HPDE6-E6E7 (cell line): ENCODE measurements around the gene SLC35F5.
A peak's percentile ranks its signal among the peaks of the same experiment; 100 is the strongest.
"Not testable (repeated sequence)": the region's sequence is repeated elsewhere in the genome, so short reads cannot be mapped to it uniquely, and the experiment has no call there.

Experiments
- DNase-seq: peaks from one replicate; pipeline ENCODE4 v3.0.0; 2011; ENCODE audit warnings: missing footprints; ENCODE audit errors: extremely low spot score

SLC35F5 gene

GRCh38 chr2:113755835-113756354, 547 bp downstream of the SLC35F5 start:
- DNase-seq = peak; percentile 15

- no peak for DNase-seq
Observed at GRCh38 chr2:113755035-113755834, 1.2 kb downstream of the SLC35F5 start.

- DNase-seq = no peak
Observed at GRCh38 chr2:113754160-113754559, 2.3 kb downstream of the SLC35F5 start.

GRCh38 chr2:113750385-113750784, 6.1 kb downstream of the SLC35F5 start:
- DNase-seq = no peak

- DNase-seq = no peak
Observed at GRCh38 chr2:113741091-113741490, 15.4 kb downstream of the SLC35F5 start.

GRCh38 chr2:113739849-113740248, 16.6 kb downstream of the SLC35F5 start:
- DNase-seq = no peak

GRCh38 chr2:113734185-113734584, 22.3 kb downstream of the SLC35F5 start:
- DNase-seq = no peak

GRCh38 chr2:113724010-113724409, 32.4 kb downstream of the SLC35F5 start:
- DNase-seq = no peak

- no peak for DNase-seq
Observed at GRCh38 chr2:113723411-113723810, 33.0 kb downstream of the SLC35F5 start.

- peak; percentile 21 for DNase-seq
Observed at GRCh38 chr2:113720167-113720566, 36.3 kb downstream of the SLC35F5 start.

GRCh38 chr2:113716291-113716690, 40.2 kb downstream of the SLC35F5 start:
- DNase-seq = no peak

GRCh38 chr2:113712941-113713340, 43.5 kb downstream of the SLC35F5 start:
- DNase-seq = no peak

GRCh38 chr2:113711851-113712250, 44.6 kb downstream of the SLC35F5 start:
- DNase-seq = no peak

GRCh38 chr2:113709022-113709421, 47.4 kb downstream of the SLC35F5 start:
- DNase-seq = no peak

- no peak for DNase-seq
Observed at GRCh38 chr2:113707106-113707505, 49.3 kb downstream of the SLC35F5 start.

GRCh38 chr2:113705982-113706523, 50.4 kb downstream of the SLC35F5 start:
- no peak for DNase-seq

GRCh38 chr2:113704300-113704993, 52.0 kb downstream of the SLC35F5 start:
- DNase-seq = not testable (repeated sequence)

GRCh38 chr2:113703386-113704299, 52.8 kb downstream of the SLC35F5 start:
- DNase-seq = no peak

- DNase-seq = no peak
Observed at GRCh38 chr2:113700186-113700841, 56.1 kb downstream of the SLC35F5 start.

GRCh38 chr2:113698892-113699447, 57.5 kb downstream of the SLC35F5 start:
- DNase-seq = no peak

GRCh38 chr2:113698251-113698650, 58.2 kb downstream of the SLC35F5 start:
- not testable (repeated sequence) for DNase-seq
